Endothelial cell of umbilical vein (primary cell): Measurements from ENCODE around the gene CYBA.
A peak's percentile ranks its signal among the peaks of the same experiment; 100 is the strongest.

ENCODE experiments used
- EZH2 ChIP-seq: IDR thresholded peaks from 2 replicates; pipeline ENCODE4 v1.6.1; 2012; ENCODE audit warnings: borderline replicate concordance, low read depth, mild to moderate bottlenecking, moderate library complexity, low read length, inconsistent platforms; ENCODE audit not compliant: severe bottlenecking
- FOS ChIP-seq: IDR thresholded peaks from 2 replicates; pipeline ENCODE4 v1.6.1; 2011; ENCODE audit warnings: mild to moderate bottlenecking, low read length, moderate library complexity, borderline replicate concordance; ENCODE audit not compliant: insufficient read depth
- GATA2 ChIP-seq: IDR thresholded peaks from 2 replicates; pipeline ENCODE4 v1.7.0; 2011; ENCODE audit warnings: low read depth, mild to moderate bottlenecking, moderate library complexity, mixed read lengths, low read length; ENCODE audit not compliant: insufficient read length, insufficient read depth
- JUN ChIP-seq: IDR thresholded peaks from 2 replicates; pipeline ENCODE4 v1.6.1; 2011; ENCODE audit warnings: borderline replicate concordance, low read depth; ENCODE audit not compliant: insufficient read length, insufficient read depth
- MYC ChIP-seq: IDR thresholded peaks from one replicate; pipeline ENCODE4 v1.6.1; 2011; ENCODE audit warnings: mild to moderate bottlenecking, low read depth, low read length
- POLR2A ChIP-seq: IDR thresholded peaks from 2 replicates; pipeline ENCODE4 v1.6.1; 2012; ENCODE audit warnings: low read depth, mild to moderate bottlenecking, control low read depth, low read length
- POLR2AphosphoS5 ChIP-seq: IDR thresholded peaks from 2 replicates; pipeline ENCODE4 v1.6.1; 2012; ENCODE audit warnings: low read depth, mild to moderate bottlenecking, control low read depth, low read length, moderate library complexity; ENCODE audit not compliant: insufficient read depth
- TF ChIP-seq, protein P1 (sequence below), 2 donors: IDR thresholded peaks; 1 replicate in 1 of 2; 2 replicates in 1 of 2; pipeline ENCODE4 v1.5.1; 2011; ENCODE audit warnings: low read length in 2 of 2, mild to moderate bottlenecking in 2 of 2, moderate library complexity in 2 of 2, control low read depth in 1 of 2, inconsistent platforms in 1 of 2, low read depth in 1 of 2; ENCODE audit not compliant: insufficient read depth in 1 of 2; ENCODE audit errors: extremely low read depth in 1 of 2
- TF ChIP-seq, protein P2 (sequence below): IDR thresholded peaks from 2 replicates; pipeline ENCODE4 v1.6.1; 2011; ENCODE audit not compliant: insufficient read depth, insufficient read length

DNA sequence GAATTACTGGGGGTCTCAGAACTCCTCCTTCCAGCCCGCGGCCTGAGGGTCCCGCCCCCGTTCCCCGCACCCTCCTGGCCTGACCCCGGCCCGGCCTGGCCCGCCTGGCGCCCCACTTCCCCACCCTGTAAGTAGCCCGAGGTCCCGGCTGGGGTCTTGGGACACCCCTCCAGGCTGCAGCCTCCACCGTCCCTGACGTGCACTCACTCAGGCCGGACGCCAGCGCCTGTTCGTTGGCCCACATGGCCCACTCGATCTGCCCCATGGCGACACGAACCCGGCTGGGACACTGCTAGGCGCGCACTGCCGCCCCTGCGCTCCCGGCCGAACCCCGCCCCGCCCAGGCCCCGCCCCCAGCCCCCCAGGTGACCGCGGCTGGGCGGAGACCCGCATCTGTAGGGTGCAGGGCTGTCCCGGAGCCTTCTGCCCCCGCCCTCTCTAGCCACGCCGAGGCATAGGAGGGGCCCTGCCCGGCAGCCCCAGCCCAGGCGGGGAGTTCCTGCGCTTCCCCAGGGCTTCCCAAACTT, at the start of gene CYBA:
- TF ChIP-seq, protein P1, sequence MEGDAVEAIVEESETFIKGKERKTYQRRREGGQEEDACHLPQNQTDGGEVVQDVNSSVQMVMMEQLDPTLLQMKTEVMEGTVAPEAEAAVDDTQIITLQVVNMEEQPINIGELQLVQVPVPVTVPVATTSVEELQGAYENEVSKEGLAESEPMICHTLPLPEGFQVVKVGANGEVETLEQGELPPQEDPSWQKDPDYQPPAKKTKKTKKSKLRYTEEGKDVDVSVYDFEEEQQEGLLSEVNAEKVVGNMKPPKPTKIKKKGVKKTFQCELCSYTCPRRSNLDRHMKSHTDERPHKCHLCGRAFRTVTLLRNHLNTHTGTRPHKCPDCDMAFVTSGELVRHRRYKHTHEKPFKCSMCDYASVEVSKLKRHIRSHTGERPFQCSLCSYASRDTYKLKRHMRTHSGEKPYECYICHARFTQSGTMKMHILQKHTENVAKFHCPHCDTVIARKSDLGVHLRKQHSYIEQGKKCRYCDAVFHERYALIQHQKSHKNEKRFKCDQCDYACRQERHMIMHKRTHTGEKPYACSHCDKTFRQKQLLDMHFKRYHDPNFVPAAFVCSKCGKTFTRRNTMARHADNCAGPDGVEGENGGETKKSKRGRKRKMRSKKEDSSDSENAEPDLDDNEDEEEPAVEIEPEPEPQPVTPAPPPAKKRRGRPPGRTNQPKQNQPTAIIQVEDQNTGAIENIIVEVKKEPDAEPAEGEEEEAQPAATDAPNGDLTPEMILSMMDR (IDR thresholded peaks at IDR 0.05; ENCODE audit: extremely low read depth in 1 of 2, insufficient read depth in 1 of 2, low read depth in 1 of 2, low read length in 2 of 2), result no peak
- TF ChIP-seq POLR2A (no peak), EZH2 (no peak), GATA2 (no peak), POLR2AphosphoS5 (peak; percentile 65), JUN (no peak), FOS (no peak), MYC (no peak)
- TF ChIP-seq, protein P2, sequence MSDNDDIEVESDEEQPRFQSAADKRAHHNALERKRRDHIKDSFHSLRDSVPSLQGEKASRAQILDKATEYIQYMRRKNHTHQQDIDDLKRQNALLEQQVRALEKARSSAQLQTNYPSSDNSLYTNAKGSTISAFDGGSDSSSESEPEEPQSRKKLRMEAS, result no peak
